Astrocyte (in vitro differentiated cells and primary cell): ENCODE measurements around the gene ACP4. TPM values are rescaled to one million over a fixed set of nuclear protein-coding genes. Genes with fewer than 3 reads are reported as not detected.

Experiments
- DNase-seq: peaks from one replicate; pipeline ENCODE4 v3.0.0-alpha.2; 2010; ENCODE audit warnings: low read depth
- FAIRE-seq: peaks from 2 replicates; lab custom pipeline; 2011; peaks lifted over from hg19 to GRCh38; lab: Jason Lieb, UNC
- H2AFZ ChIP-seq: 2 replicates; pipeline ENCODE4 v1.6.0; 2012; ENCODE audit warnings: low read depth, low read length, inconsistent platforms
- H3K27ac ChIP-seq: 2 replicates; pipeline ENCODE4 v1.5.1; 2011; ENCODE audit warnings: low read depth, low read length, inconsistent platforms
- H3K27me3 ChIP-seq: 2 replicates; pipeline ENCODE4 v1.6.0; 2011; ENCODE audit warnings: low read length, inconsistent platforms; ENCODE audit not compliant: insufficient read depth
- H3K36me3 ChIP-seq: 2 replicates; pipeline ENCODE4 v1.5.1; 2011; ENCODE audit warnings: low read length, inconsistent platforms; ENCODE audit not compliant: insufficient read depth
- H3K4me1 ChIP-seq: 2 replicates; pipeline ENCODE4 v1.5.1; 2011; ENCODE audit warnings: low read length, inconsistent platforms; ENCODE audit not compliant: insufficient read depth
- H3K4me2 ChIP-seq: 2 replicates; pipeline ENCODE4 v1.6.0; 2012; ENCODE audit warnings: low read length, inconsistent platforms
- H3K4me3 ChIP-seq: 2 replicates; pipeline ENCODE4 v1.5.1; 2011; ENCODE audit warnings: low read depth, mild to moderate bottlenecking, low read length, inconsistent platforms; ENCODE audit not compliant: insufficient read depth
- H3K79me2 ChIP-seq: 2 replicates; pipeline ENCODE4 v1.6.0; 2012; ENCODE audit warnings: mild to moderate bottlenecking, low read length, inconsistent platforms; ENCODE audit not compliant: insufficient read depth
- H3K9ac ChIP-seq: 2 replicates; pipeline ENCODE4 v1.6.0; 2012; ENCODE audit warnings: mild to moderate bottlenecking, low read length, inconsistent platforms
- H3K9me3 ChIP-seq: 2 replicates; pipeline ENCODE4 v1.5.1; 2012; ENCODE audit warnings: low read depth, mild to moderate bottlenecking, low read length, inconsistent platforms; ENCODE audit not compliant: insufficient read depth
- H4K20me1 ChIP-seq: 2 replicates; pipeline ENCODE4 v1.6.0; 2012; ENCODE audit warnings: low read length, inconsistent platforms; ENCODE audit not compliant: insufficient read depth
- H3K27ac Mint-ChIP-seq: one replicate; pipeline ENCODE4 v1.8.0; 2021; ENCODE audit warnings: mild to moderate bottlenecking, mixed read lengths; ENCODE audit not compliant: unreplicated experiment
- H3K27me3 Mint-ChIP-seq: one replicate; pipeline ENCODE4 v1.8.0; 2021; ENCODE audit warnings: low read depth, mixed read lengths; ENCODE audit not compliant: unreplicated experiment
- H3K36me3 Mint-ChIP-seq: one replicate; pipeline ENCODE4 v1.8.0; 2021; ENCODE audit warnings: low read depth, mixed read lengths; ENCODE audit not compliant: unreplicated experiment
- H3K4me1 Mint-ChIP-seq: one replicate; pipeline ENCODE4 v1.8.0; 2021; ENCODE audit warnings: low read depth, mixed read lengths; ENCODE audit not compliant: unreplicated experiment
- H3K4me3 Mint-ChIP-seq: one replicate; pipeline ENCODE4 v1.8.0; 2021; ENCODE audit warnings: mild to moderate bottlenecking, moderate library complexity, mixed read lengths; ENCODE audit not compliant: unreplicated experiment
- H3K9me3 Mint-ChIP-seq: one replicate; pipeline ENCODE4 v1.8.0; 2021; ENCODE audit warnings: mild to moderate bottlenecking, mixed read lengths; ENCODE audit not compliant: unreplicated experiment
- EZH2 ChIP-seq: IDR thresholded peaks from 2 replicates; pipeline ENCODE4 v1.6.1; 2012; ENCODE audit warnings: mild to moderate bottlenecking, low read length, inconsistent platforms; ENCODE audit not compliant: insufficient read depth
- total RNA-seq: library from RNA; stranded (reverse); gene quantifications from 2 replicates; pipeline ENCODE4 v1.2.1, GENCODE V29; 2021
- TF ChIP-seq, protein P1 (sequence below): IDR thresholded peaks from 2 replicates; pipeline ENCODE4 v1.5.1; 2011; ENCODE audit warnings: low read depth, mild to moderate bottlenecking, inconsistent platforms, low read length, moderate library complexity; ENCODE audit not compliant: insufficient read depth

The ACP4 gene
- total RNA-seq, 1 donor from 2014 or later: not detected

- no peak for FAIRE-seq
- no peak overlapping the region for H3K27ac Mint-ChIP-seq
- H3K9me3 Mint-ChIP-seq: peaks cover 4% of the 10 kb centered on the region
- TF ChIP-seq EZH2: no peak
- TF ChIP-seq, protein P1, sequence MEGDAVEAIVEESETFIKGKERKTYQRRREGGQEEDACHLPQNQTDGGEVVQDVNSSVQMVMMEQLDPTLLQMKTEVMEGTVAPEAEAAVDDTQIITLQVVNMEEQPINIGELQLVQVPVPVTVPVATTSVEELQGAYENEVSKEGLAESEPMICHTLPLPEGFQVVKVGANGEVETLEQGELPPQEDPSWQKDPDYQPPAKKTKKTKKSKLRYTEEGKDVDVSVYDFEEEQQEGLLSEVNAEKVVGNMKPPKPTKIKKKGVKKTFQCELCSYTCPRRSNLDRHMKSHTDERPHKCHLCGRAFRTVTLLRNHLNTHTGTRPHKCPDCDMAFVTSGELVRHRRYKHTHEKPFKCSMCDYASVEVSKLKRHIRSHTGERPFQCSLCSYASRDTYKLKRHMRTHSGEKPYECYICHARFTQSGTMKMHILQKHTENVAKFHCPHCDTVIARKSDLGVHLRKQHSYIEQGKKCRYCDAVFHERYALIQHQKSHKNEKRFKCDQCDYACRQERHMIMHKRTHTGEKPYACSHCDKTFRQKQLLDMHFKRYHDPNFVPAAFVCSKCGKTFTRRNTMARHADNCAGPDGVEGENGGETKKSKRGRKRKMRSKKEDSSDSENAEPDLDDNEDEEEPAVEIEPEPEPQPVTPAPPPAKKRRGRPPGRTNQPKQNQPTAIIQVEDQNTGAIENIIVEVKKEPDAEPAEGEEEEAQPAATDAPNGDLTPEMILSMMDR: no peak
- H3K36me3 Mint-ChIP-seq: peaks cover 8% of the 10 kb centered on the region
- H3K27ac ChIP-seq: no peak overlapping the region
- DNase-seq: no peak
- no peak overlapping the region for H3K4me3 Mint-ChIP-seq
- H3K4me1 Mint-ChIP-seq: no peaks in the 10 kb centered on the region
- H2AFZ ChIP-seq: no peak overlapping the region
- peaks cover 37% of the 10 kb centered on the region for H4K20me1 ChIP-seq
- H3K27me3 ChIP-seq: no peaks in the 10 kb centered on the region
- H3K9ac ChIP-seq: no peak overlapping the region
- H3K9me3 ChIP-seq: no peaks in the 10 kb centered on the region
- H3K36me3 ChIP-seq: peaks cover 9% of the 10 kb centered on the region
- peaks cover 5% of the 10 kb centered on the region for H3K27me3 Mint-ChIP-seq
- peaks cover 8% of the 10 kb centered on the region for H3K79me2 ChIP-seq
- no peak overlapping the region for H3K4me2 ChIP-seq
- no peak overlapping the region for H3K4me3 ChIP-seq
- no peaks in the 10 kb centered on the region for H3K4me1 ChIP-seq
These were observed 3.4 kb downstream of the ACP4 start for GRCh38 chr19:50793558-50794065.

GRCh38 chr19:50794074-50794875 is 4.1 kb downstream of the ACP4 start:
- Histone ChIP-seq H3K4me1 (no peaks in the 10 kb centered on the region), H3K79me2 (peaks cover 13% of the 10 kb centered on the region), H3K36me3 (peaks cover 9% of the 10 kb centered on the region), H3K4me2 (no peak overlapping the region), H3K9me3 (no peaks in the 10 kb centered on the region), H3K9ac (no peak overlapping the region), H4K20me1 (peaks cover 44% of the 10 kb centered on the region), H3K27ac (no peak overlapping the region), H3K4me3 (no peak overlapping the region), H3K27me3 (no peaks in the 10 kb centered on the region), H2AFZ (no peak overlapping the region)
- H3K27ac Mint-ChIP-seq: no peak overlapping the region
- peaks cover 4% of the 10 kb centered on the region for H3K9me3 Mint-ChIP-seq
- H3K4me3 Mint-ChIP-seq: no peak overlapping the region
- TF ChIP-seq, protein P1: no peak
- no peak for TF ChIP-seq EZH2
- H3K27me3 Mint-ChIP-seq: peaks cover 5% of the 10 kb centered on the region
- FAIRE-seq (no peak), DNase-seq (no peak)
- H3K36me3 Mint-ChIP-seq: peaks cover 8% of the 10 kb centered on the region
- no peaks in the 10 kb centered on the region for H3K4me1 Mint-ChIP-seq
